Nephron progenitor cell (in vitro differentiated cells): ENCODE data around the gene TPM1.

Experiments used
- DNase-seq: peaks from one replicate; pipeline ENCODE4 v3.0.0; 2021
- H3K27ac Mint-ChIP-seq: 2 replicates; pipeline ENCODE4 v1.8.0; 2021; ENCODE audit warnings: mild to moderate bottlenecking, moderate library complexity, mixed read lengths
- H3K27me3 Mint-ChIP-seq: 2 replicates; pipeline ENCODE4 v1.8.0; 2021; ENCODE audit warnings: mild to moderate bottlenecking, low read depth, mixed read lengths; ENCODE audit not compliant: poor library complexity
- H3K36me3 Mint-ChIP-seq: 2 replicates; pipeline ENCODE4 v1.8.0; 2021; ENCODE audit warnings: low read depth, mixed read lengths
- H3K4me1 Mint-ChIP-seq: 2 replicates; pipeline ENCODE4 v1.8.0; 2021; ENCODE audit warnings: mixed read lengths
- H3K4me3 Mint-ChIP-seq: 2 replicates; pipeline ENCODE4 v1.8.0; 2021; ENCODE audit warnings: mild to moderate bottlenecking, moderate library complexity, mixed read lengths
- H3K9me3 Mint-ChIP-seq: 2 replicates; pipeline ENCODE4 v1.8.0; 2021; ENCODE audit warnings: mild to moderate bottlenecking, moderate library complexity, mixed read lengths
- CTCF ChIP-seq: fragments of 200-600 bp; sonication (generic); IDR thresholded peaks from 2 replicates; pipeline ENCODE4 v1.5.0; 2021; ENCODE audit warnings: antibody characterized with exemption

TPM1 gene

GRCh38 chr15:63040954-63041353 lies 1.6 kb upstream of the TPM1 start:
- Mint-ChIP-seq H3K27me3 (peaks cover 28% of the 10 kb centered on the region), H3K9me3 (peaks cover 7% of the 10 kb centered on the region), H3K4me3 (peak overlapping the region; percentile 97), H3K36me3 (peaks cover 5% of the 10 kb centered on the region), H3K27ac (no peak overlapping the region), H3K4me1 (peaks cover 44% of the 10 kb centered on the region)
- TF ChIP-seq CTCF, result no peak
- DNase-seq, result no peak

GRCh38 chr15:63041402-63041973 lies 1.1 kb upstream of the TPM1 start:
- Mint-ChIP-seq H3K27ac (peak overlapping the region; percentile 36), H3K9me3 (peaks cover 7% of the 10 kb centered on the region), H3K4me3 (peak overlapping the region; percentile 97), H3K27me3 (peaks cover 28% of the 10 kb centered on the region), H3K36me3 (peaks cover 8% of the 10 kb centered on the region), H3K4me1 (peaks cover 49% of the 10 kb centered on the region)
- no peak for TF ChIP-seq CTCF
- no peak for DNase-seq

- no peak for TF ChIP-seq CTCF
- H3K36me3 Mint-ChIP-seq, result peaks cover 11% of the 10 kb centered on the region
- H3K27me3 Mint-ChIP-seq, result peaks cover 28% of the 10 kb centered on the region
- no peak for DNase-seq
- no peak overlapping the region for H3K27ac Mint-ChIP-seq
- H3K9me3 Mint-ChIP-seq, result peaks cover 7% of the 10 kb centered on the region
- H3K4me3 Mint-ChIP-seq, result peak overlapping the region; percentile 97
- H3K4me1 Mint-ChIP-seq, result peaks cover 58% of the 10 kb centered on the region
Measured at GRCh38 chr15:63042877-63043334, 359 bp downstream of the TPM1 start.

- H3K27ac Mint-ChIP-seq, result no peak overlapping the region
Measured at GRCh38 chr15:63043335-63044076, 959 bp downstream of the TPM1 start.

GRCh38 chr15:63044077-63044644 lies 1.6 kb downstream of the TPM1 start:
- H3K9me3 Mint-ChIP-seq, result peaks cover 7% of the 10 kb centered on the region
- H3K4me3 Mint-ChIP-seq, result peak overlapping the region; percentile 97
- H3K27me3 Mint-ChIP-seq, result peaks cover 25% of the 10 kb centered on the region
- DNase-seq, result no peak
- peaks cover 58% of the 10 kb centered on the region for H3K4me1 Mint-ChIP-seq
- H3K27ac Mint-ChIP-seq, result no peak overlapping the region
- peaks cover 11% of the 10 kb centered on the region for H3K36me3 Mint-ChIP-seq
- no peak for TF ChIP-seq CTCF

More at GRCh38 chr15:63043335-63044076, 959 bp downstream of the TPM1 start:
- Mint-ChIP-seq H3K27me3 (peaks cover 28% of the 10 kb centered on the region), H3K9me3 (peaks cover 7% of the 10 kb centered on the region), H3K36me3 (peaks cover 11% of the 10 kb centered on the region), H3K4me3 (peak overlapping the region; percentile 97), H3K4me1 (peaks cover 52% of the 10 kb centered on the region)
- DNase-seq, result peak; percentile 44
- no peak for TF ChIP-seq CTCF
